GM12878 (cell line): Measurements from ENCODE around the gene HDGF. TPM values are rescaled to one million over a fixed set of nuclear protein-coding genes. Genes with fewer than 3 reads are reported as not detected.

Experiments used
- ATAC-seq: fragments of 200-7000 bp; cut with Tn5 transposase; 3 replicates; pipeline ENCODE4 v1.9.1; 2020; ENCODE audit warnings: mild to moderate bottlenecking, moderate library complexity
- BruUV-seq: library from RNA; stranded (reverse); fragments of 400-500 nt; replicated peaks from 2 replicates; lab custom pipeline; 2021; lab: Mats Ljungman, UMichigan
- CTCF ChIA-PET: fragments of 300-600 bp; sonication (Branson Sonifier 250); formaldehyde crosslinking; extraction: SDS; loops from one replicate; lab custom pipeline; 2021; ENCODE audit warnings: inconsistent platforms; lab: Yijun Ruan, JAX
- POLR2A ChIA-PET: fragments of 350-600 bp; formaldehyde crosslinking; extraction: SDS; loops from one replicate; lab custom pipeline; 2021; ENCODE audit warnings: inconsistent platforms; lab: Charles Lee
- RAD21 ChIA-PET: fragments of 300-600 bp; sonication (Branson Sonifier 250); formaldehyde crosslinking; loops from one replicate; lab custom pipeline; 2023; ENCODE audit warnings: antibody characterized with exemption; ENCODE audit not compliant: unreplicated experiment; lab: Charles Lee
- SMC1A ChIA-PET: fragments of 300-600 bp; sonication (Branson Sonifier 250); formaldehyde crosslinking; loops from one replicate; lab custom pipeline; 2023; ENCODE audit not compliant: unreplicated experiment, uncharacterized antibody; lab: Charles Lee
- DNase-seq: peaks from one replicate; pipeline ENCODE4 v3.0.0-alpha.2; 2011; ENCODE audit warnings: low read depth, low spot score
- FAIRE-seq: peaks from 3 replicates; lab custom pipeline; 2011; peaks lifted over from hg19 to GRCh38; lab: Jason Lieb, UNC
- H2AFZ ChIP-seq: 2 replicates; pipeline ENCODE4 v1.6.0; 2011; ENCODE audit warnings: low read depth, low read length, control low read depth; ENCODE audit not compliant: control insufficient read depth
- H3K27ac ChIP-seq: 2 replicates; pipeline ENCODE4 v1.5.1; 2011; ENCODE audit warnings: control low read depth; ENCODE audit not compliant: control insufficient read depth, insufficient read depth
- H3K27me3 ChIP-seq, 2 experiments: replicated peaks in 1 of 2; 2 replicates each; pipeline versions ENCODE4 v1.6.0 to v1.6.1; 2011; ENCODE audit warnings: low read length in 1 of 2; ENCODE audit not compliant: control insufficient read depth in 2 of 2, insufficient read depth in 2 of 2
- H3K36me3 ChIP-seq, 2 experiments: 2 replicates each; pipeline ENCODE4 v1.5.1; 2011; ENCODE audit warnings: low read length in 1 of 2; ENCODE audit not compliant: control insufficient read depth in 2 of 2, insufficient read depth in 2 of 2
- H3K4me1 ChIP-seq: 2 replicates; pipeline ENCODE4 v1.6.1; 2011; ENCODE audit warnings: mild to moderate bottlenecking, low read length, moderate library complexity, mixed read lengths; ENCODE audit not compliant: control insufficient read depth, insufficient read depth
- H3K4me2 ChIP-seq: 2 replicates; pipeline ENCODE4 v1.6.0; 2011; ENCODE audit warnings: control low read depth; ENCODE audit not compliant: control insufficient read depth, insufficient read depth
- H3K4me3 ChIP-seq: fragments of 200-600 bp; sonication (generic); 2 replicates; pipeline ENCODE4 v1.5.1; 2016
- H3K79me2 ChIP-seq: 2 replicates; pipeline ENCODE4 v1.6.0; 2011; ENCODE audit warnings: low read length; ENCODE audit not compliant: control insufficient read depth, insufficient read depth
- H3K9ac ChIP-seq: 2 replicates; pipeline ENCODE4 v1.8.0; 2011; ENCODE audit warnings: low read length, control low read depth, mixed read lengths; ENCODE audit not compliant: control insufficient read depth, insufficient read depth
- H3K9me3 ChIP-seq: replicated peaks from 3 replicates; pipeline ENCODE4 v1.5.1; 2011; ENCODE audit warnings: mild to moderate bottlenecking, low read length; ENCODE audit not compliant: control insufficient read depth, insufficient read depth
- H4K20me1 ChIP-seq: 2 replicates; pipeline ENCODE4 v1.6.0; 2011; ENCODE audit not compliant: control insufficient read depth, insufficient read depth
- E4F1 ChIP-seq: fragments of 450-650 bp; IDR thresholded peaks from 2 replicates; pipeline ENCODE4 v1.6.1; 2018; ENCODE audit warnings: borderline replicate concordance, mild to moderate bottlenecking; ENCODE audit not compliant: partially characterized antibody
- RB1 ChIP-seq: fragments of 450-650 bp; formaldehyde crosslinking; IDR thresholded peaks from 2 replicates; pipeline ENCODE4 v1.6.1; 2017; ENCODE audit warnings: mild to moderate bottlenecking, borderline replicate concordance
- RUNX3 ChIP-seq: IDR thresholded peaks from 2 replicates; pipeline ENCODE4 v1.6.1; 2012; ENCODE audit warnings: low read length, inconsistent platforms
- WRNIP1 ChIP-seq: IDR thresholded peaks from 2 replicates; pipeline ENCODE4 v1.6.1; 2011; ENCODE audit warnings: low read depth, low read length, improper control_type of control experiment, borderline replicate concordance
- ZBTB33 ChIP-seq: fragments of 450-650 bp; IDR thresholded peaks from 2 replicates; pipeline ENCODE4 v1.6.1; 2017; ENCODE audit warnings: mild to moderate bottlenecking
- ZNF622 ChIP-seq: fragments of 450-650 bp; IDR thresholded peaks from 2 replicates; pipeline ENCODE4 v1.6.1; 2017; ENCODE audit warnings: mild to moderate bottlenecking, inconsistent platforms
- ZNF687 ChIP-seq: fragments of 450-650 bp; IDR thresholded peaks from 2 replicates; pipeline ENCODE4 v1.6.1; 2017; ENCODE audit warnings: mild to moderate bottlenecking, moderate library complexity
- ZZZ3 ChIP-seq: IDR thresholded peaks from 2 replicates; pipeline ENCODE4 v1.6.1; 2011; ENCODE audit warnings: low read depth; ENCODE audit not compliant: control insufficient read depth, insufficient read length
- WGBS: methylation state at CpG from one replicate; pipeline ENCODE4 v1.1.6; 2016; ENCODE audit warnings: low lambda C conversion rate; ENCODE audit not compliant: insufficient replicate concordance, insufficient coverage; ENCODE audit errors: missing lambda C conversion rate; 5-methylcytosine and 5-hydroxymethylcytosine counted together
- in situ Hi-C: fragments of 300-500 bp; cut with MboI; formaldehyde crosslinking; loops from 9 replicates; pipeline ENCODE4 v1.14.3; 2018; ENCODE audit warnings: mixed read lengths
- intact Hi-C: fragments of 100-400 bp; cut with micrococcal nuclease; formaldehyde crosslinking; loops from one replicate; pipeline ENCODE4 v1.14.2; 2022; ENCODE audit not compliant: unreplicated experiment
- polyA plus RNA-seq, 11 experiments: library from polyadenylated mRNA; depleted of rRNA in 4 of 11; unstranded in 6 of 11; stranded (reverse) in 5 of 11; fragments of >200 nt; fragmentation: Nextera tagmentation in 4 of 11; fragmentation: Illumina TruSeq in 1 of 11; extraction: Ambion mirVana in 4 of 11; extraction: Trizol in 1 of 11; gene quantifications; 1 replicate in 1 of 11; 2 replicates in 10 of 11; pipeline versions ENCODE4 v1.2.1 to v1.2.3, GENCODE V29; 2011 to 2016; ENCODE audit warnings: inconsistent platforms in 2 of 11, missing spikeins in 2 of 11, low read depth in 1 of 11
- total RNA-seq, 4 experiments: library from RNA; depleted of rRNA in 3 of 4; stranded (reverse); fragments of >200 nt in 3 of 4; fragmentation: Illumina TruSeq in 1 of 4; extraction: Trizol in 1 of 4; gene quantifications; 2 replicates each; pipeline versions ENCODE4 v1.2.1 to v1.2.3, GENCODE V29; 2013 to 2021

The HDGF gene
- total and polyA plus RNA-seq, 10 of the 15 experiments (the other 5 are each of a cell fraction or from before 2014, with no cell fraction given), result 28.3 to 372 (median 209) TPM

- TF ChIP-seq E4F1, result no peak
- TF ChIP-seq, all 136 proteins: peak for 0
These were observed 11.2 kb downstream of the HDGF start (continued) for GRCh38 chr1:156740237-156740740.

GRCh38 chr1:156738916-156739315 is 12.6 kb downstream of the HDGF start:
- BruUV-seq, result no TSS peak
- Histone ChIP-seq H3K79me2 (peaks cover 17% of the 10 kb centered on the region), H3K27ac (no peak overlapping the region), H3K4me1 (peaks cover 5% of the 10 kb centered on the region; the same call in 1 of the 2 replicates), H3K9ac (no peak overlapping the region), H3K4me3 (no peak overlapping the region), H3K27me3 (no peaks in the 10 kb centered on the region), H3K36me3 (peaks cover 13 to 26% of the 10 kb centered on the region in 2 experiments), H4K20me1 (no peaks in the 10 kb centered on the region), H3K4me2 (no peak overlapping the region), H2AFZ (no peak overlapping the region), H3K9me3 (no peaks in the 10 kb centered on the region)
- CTCF ChIA-PET, result interaction anchor here (0.9 to 1.3 kb wide), 3 partner anchors 12 to 57 kb away, joined by 3 to 20 read pairs (median 3); partner anchors contain the start of genes ISG20L2, METTL25B and PRCC
- SMC1A ChIA-PET, result interaction anchor here (5.0 kb wide), 1 partner anchor 12 kb away, joined by 57 read pairs; the partner anchor contains the start of genes ISG20L2 and METTL25B
- FAIRE-seq (no peak), ATAC-seq (no peak), DNase-seq (no peak)
- RAD21 ChIA-PET, result interaction anchor here (1.1 to 1.4 kb wide), 2 partner anchors 10 to 28 kb away, joined by 3 to 4 read pairs; partner anchors contain the start of genes ISG20L2, METTL25B and PRCC
- intact Hi-C loops, result no loop called here
- in situ Hi-C loops, result no loop called here
- POLR2A ChIA-PET, result interaction anchor here (5.4 kb wide), 1 partner anchor 10 kb away, joined by 75 read pairs; the partner anchor contains the start of genes ISG20L2 and METTL25B
- TF ChIP-seq RUNX3, result no peak
- TF ChIP-seq ZZZ3, result no peak
- TF ChIP-seq ZNF622, result no peak
- no peak for TF ChIP-seq RB1
- TF ChIP-seq ZBTB33, result no peak
- no peak for TF ChIP-seq ZNF687
- TF ChIP-seq WRNIP1, result no peak
- WGBS, result 95% methylated on average over 2 of the region's 2 CpGs
